Measurements from ENCODE around the gene DAB1.

Gene DAB1

DNA sequence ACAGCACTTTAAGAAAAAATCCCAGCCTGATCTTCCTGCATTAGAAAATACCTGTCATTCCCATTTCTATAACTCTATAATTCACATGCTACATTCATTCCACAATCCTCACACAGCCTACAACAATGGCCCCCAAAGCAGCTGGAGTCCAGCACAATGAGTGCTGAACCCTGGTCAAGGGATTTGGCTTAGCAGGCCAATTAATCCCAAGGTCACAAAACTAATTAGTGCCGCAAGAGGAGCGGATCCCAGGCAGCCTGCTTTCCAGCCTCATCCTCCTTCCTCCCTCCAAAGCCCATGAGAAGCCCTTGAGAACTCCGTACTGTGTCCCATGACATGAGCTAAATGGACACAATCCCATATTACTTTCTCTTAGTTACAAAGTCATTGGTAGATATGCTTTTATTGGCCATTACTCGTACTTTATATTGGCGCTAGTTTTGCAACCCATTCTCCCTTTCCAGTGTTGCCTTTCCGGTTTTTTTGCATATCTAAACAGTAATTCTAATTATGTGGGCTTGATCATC, 94.8 kb downstream of the DAB1 start:
- TF ChIP-seq ARNT (IDR thresholded peaks at IDR 0.05) (no peak), LEF1 (IDR thresholded peaks at IDR 0.05; ENCODE audit: borderline replicate concordance) (no peak), HDGF (IDR thresholded peaks at IDR 0.05; ENCODE audit: borderline replicate concordance) (no peak), BHLHE40 (IDR thresholded peaks at IDR 0.05; ENCODE audit: borderline replicate concordance) (no peak), NFRKB (IDR thresholded peaks at IDR 0.05) (no peak), FOXK2 (IDR thresholded peaks at IDR 0.05) (no peak), L3MBTL2 (conservative IDR thresholded peaks at IDR 0.05) (no peak), TARDBP (IDR thresholded peaks at IDR 0.05) (no peak), FOXM1 (IDR thresholded peaks at IDR 0.05; ENCODE audit: borderline replicate concordance) (no peak), SUZ12 (IDR thresholded peaks at IDR 0.05) (no peak), FOXA1 (IDR thresholded peaks at IDR 0.05) (no peak), CTBP1 (IDR thresholded peaks at IDR 0.05; ENCODE audit: borderline replicate concordance) (no peak), SP1 (IDR thresholded peaks at IDR 0.05) (no peak)
- TF ChIP-seq, protein P1, sequence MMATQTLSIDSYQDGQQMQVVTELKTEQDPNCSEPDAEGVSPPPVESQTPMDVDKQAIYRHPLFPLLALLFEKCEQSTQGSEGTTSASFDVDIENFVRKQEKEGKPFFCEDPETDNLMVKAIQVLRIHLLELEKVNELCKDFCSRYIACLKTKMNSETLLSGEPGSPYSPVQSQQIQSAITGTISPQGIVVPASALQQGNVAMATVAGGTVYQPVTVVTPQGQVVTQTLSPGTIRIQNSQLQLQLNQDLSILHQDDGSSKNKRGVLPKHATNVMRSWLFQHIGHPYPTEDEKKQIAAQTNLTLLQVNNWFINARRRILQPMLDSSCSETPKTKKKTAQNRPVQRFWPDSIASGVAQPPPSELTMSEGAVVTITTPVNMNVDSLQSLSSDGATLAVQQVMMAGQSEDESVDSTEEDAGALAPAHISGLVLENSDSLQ (IDR thresholded peaks at IDR 0.05): no peak
- CTCF ChIA-PET: interaction anchor here (0.7 kb wide), 2 partner anchors 290 to 423 kb away, joined by 3 read pairs; no protein-coding TSS in a partner anchor
- POLR2A ChIA-PET: no interaction called here
- no peak for DNase-seq (ENCODE audit: extremely low spot score)

DNA sequence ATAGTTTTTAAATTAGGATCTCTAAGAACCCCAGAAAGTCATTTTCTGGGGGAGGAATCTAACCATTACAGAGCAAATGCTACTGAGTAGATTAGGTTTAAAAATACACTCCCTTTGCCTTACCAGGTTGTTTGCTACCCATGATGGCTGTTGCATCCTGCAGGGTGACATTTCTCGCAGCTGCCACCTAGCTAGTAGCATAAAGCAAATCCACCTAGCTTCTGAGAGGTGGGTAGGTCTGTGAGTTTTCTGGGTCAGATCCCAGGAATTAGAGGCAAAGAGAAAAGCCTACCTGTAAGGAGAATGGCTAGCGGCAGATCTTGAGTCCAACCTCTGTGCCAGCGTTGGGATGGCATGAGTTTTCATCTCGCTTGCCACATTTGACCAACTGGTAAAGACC, 95.9 kb downstream of the DAB1 start:
- ChIA-PET POLR2A (no interaction called here), CTCF (no interaction called here)

DNA sequence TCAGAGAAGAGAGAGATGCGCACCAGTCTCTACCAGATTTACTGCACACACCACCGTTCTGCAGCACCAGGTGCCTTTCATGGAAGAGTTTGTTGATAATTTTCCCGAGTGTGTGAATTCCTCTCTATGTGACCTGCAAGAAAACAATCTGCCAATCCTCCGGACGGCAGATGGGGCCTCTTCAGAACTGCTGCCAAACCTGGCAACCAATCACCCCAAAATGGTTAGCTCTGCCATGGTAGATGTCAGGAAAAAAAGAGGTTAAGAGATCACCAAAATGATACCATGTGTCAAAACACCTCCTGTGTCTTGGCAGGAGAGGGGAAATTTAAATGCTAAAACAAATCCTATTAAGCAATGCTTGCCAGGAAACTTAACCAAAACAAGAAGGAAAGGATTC, 96.5 kb downstream of the DAB1 start:
- POLR2A ChIA-PET: no interaction called here
- CTCF ChIA-PET: no interaction called here
- DNase-seq (ENCODE audit: extremely low spot score): no peak
- TF ChIP-seq BHLHE40 (IDR thresholded peaks at IDR 0.05; ENCODE audit: borderline replicate concordance) (no peak), ARNT (IDR thresholded peaks at IDR 0.05) (no peak), SUZ12 (IDR thresholded peaks at IDR 0.05) (no peak), FOXK2 (IDR thresholded peaks at IDR 0.05) (no peak), FOXM1 (IDR thresholded peaks at IDR 0.05; ENCODE audit: borderline replicate concordance) (no peak), HDGF (IDR thresholded peaks at IDR 0.05; ENCODE audit: borderline replicate concordance) (no peak), LEF1 (IDR thresholded peaks at IDR 0.05; ENCODE audit: borderline replicate concordance) (no peak), ZNF384 (IDR thresholded peaks at IDR 0.05) (no peak), FOXA1 (IDR thresholded peaks at IDR 0.05) (no peak), NFRKB (IDR thresholded peaks at IDR 0.05) (no peak), SP1 (IDR thresholded peaks at IDR 0.05) (no peak), TARDBP (IDR thresholded peaks at IDR 0.05) (no peak), ELF4 (IDR thresholded peaks at IDR 0.05) (no peak), CTBP1 (IDR thresholded peaks at IDR 0.05; ENCODE audit: borderline replicate concordance) (no peak), L3MBTL2 (conservative IDR thresholded peaks at IDR 0.05) (no peak)
- TF ChIP-seq, protein P1 (IDR thresholded peaks at IDR 0.05): no peak

More for the DNA sequence above, 95.9 kb downstream of the DAB1 start:
- TF ChIP-seq NFRKB (IDR thresholded peaks at IDR 0.05): no peak
- TF ChIP-seq HDGF (IDR thresholded peaks at IDR 0.05; ENCODE audit: borderline replicate concordance): no peak
- TF ChIP-seq L3MBTL2 (conservative IDR thresholded peaks at IDR 0.05): no peak
- no peak for TF ChIP-seq CTBP1 (IDR thresholded peaks at IDR 0.05; ENCODE audit: borderline replicate concordance)
- TF ChIP-seq ARNT (IDR thresholded peaks at IDR 0.05): no peak
- no peak for TF ChIP-seq SP1 (IDR thresholded peaks at IDR 0.05)
- TF ChIP-seq FOXM1 (IDR thresholded peaks at IDR 0.05; ENCODE audit: borderline replicate concordance): no peak
- no peak for TF ChIP-seq ZNF384 (IDR thresholded peaks at IDR 0.05)
- TF ChIP-seq LEF1 (IDR thresholded peaks at IDR 0.05; ENCODE audit: borderline replicate concordance): no peak
- TF ChIP-seq SUZ12 (IDR thresholded peaks at IDR 0.05): no peak
- TF ChIP-seq FOXA1 (IDR thresholded peaks at IDR 0.05): no peak
- TF ChIP-seq, protein P1 (IDR thresholded peaks at IDR 0.05): no peak
- TF ChIP-seq TARDBP (IDR thresholded peaks at IDR 0.05): no peak
- no peak for TF ChIP-seq FOXK2 (IDR thresholded peaks at IDR 0.05)
- no peak for TF ChIP-seq ELF4 (IDR thresholded peaks at IDR 0.05)
- TF ChIP-seq BHLHE40 (IDR thresholded peaks at IDR 0.05; ENCODE audit: borderline replicate concordance): no peak
- no peak for DNase-seq (ENCODE audit: extremely low spot score)

DNA sequence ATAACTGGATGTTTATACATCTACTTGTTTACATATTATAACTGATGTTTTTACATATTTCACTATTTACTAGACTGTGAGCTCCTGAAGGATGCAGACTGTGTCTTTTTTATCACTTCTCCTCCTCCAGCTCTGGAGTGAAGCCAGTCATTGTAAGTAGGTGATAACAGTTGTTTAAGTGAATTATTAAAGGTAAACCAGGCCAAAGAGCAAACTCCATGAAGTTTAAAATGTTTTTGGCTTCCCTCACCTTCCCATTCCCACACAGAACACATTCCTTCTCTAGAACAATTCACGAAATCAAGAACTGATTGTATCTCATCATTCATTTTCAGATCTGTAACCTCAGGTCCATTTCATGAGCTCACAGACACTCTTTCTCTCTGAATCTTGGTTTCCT, 98.3 kb downstream of the DAB1 start:
- no peak for DNase-seq (ENCODE audit: extremely low spot score)
- ChIA-PET CTCF (no interaction called here), POLR2A (no interaction called here)
- no peak for TF ChIP-seq TARDBP (IDR thresholded peaks at IDR 0.05)
- no peak for TF ChIP-seq CTBP1 (IDR thresholded peaks at IDR 0.05; ENCODE audit: borderline replicate concordance)
- TF ChIP-seq SP1 (IDR thresholded peaks at IDR 0.05): no peak
- no peak for TF ChIP-seq FOXM1 (IDR thresholded peaks at IDR 0.05; ENCODE audit: borderline replicate concordance)
- TF ChIP-seq HDGF (IDR thresholded peaks at IDR 0.05; ENCODE audit: borderline replicate concordance): no peak
- TF ChIP-seq SUZ12 (IDR thresholded peaks at IDR 0.05): no peak
- no peak for TF ChIP-seq L3MBTL2 (conservative IDR thresholded peaks at IDR 0.05)
- no peak for TF ChIP-seq FOXK2 (IDR thresholded peaks at IDR 0.05)
- TF ChIP-seq LEF1 (IDR thresholded peaks at IDR 0.05; ENCODE audit: borderline replicate concordance): no peak
- TF ChIP-seq, protein P1 (IDR thresholded peaks at IDR 0.05): no peak
- no peak for TF ChIP-seq ARNT (IDR thresholded peaks at IDR 0.05)
- no peak for TF ChIP-seq FOXA1 (IDR thresholded peaks at IDR 0.05)
- TF ChIP-seq ELF4 (IDR thresholded peaks at IDR 0.05): no peak

DNA sequence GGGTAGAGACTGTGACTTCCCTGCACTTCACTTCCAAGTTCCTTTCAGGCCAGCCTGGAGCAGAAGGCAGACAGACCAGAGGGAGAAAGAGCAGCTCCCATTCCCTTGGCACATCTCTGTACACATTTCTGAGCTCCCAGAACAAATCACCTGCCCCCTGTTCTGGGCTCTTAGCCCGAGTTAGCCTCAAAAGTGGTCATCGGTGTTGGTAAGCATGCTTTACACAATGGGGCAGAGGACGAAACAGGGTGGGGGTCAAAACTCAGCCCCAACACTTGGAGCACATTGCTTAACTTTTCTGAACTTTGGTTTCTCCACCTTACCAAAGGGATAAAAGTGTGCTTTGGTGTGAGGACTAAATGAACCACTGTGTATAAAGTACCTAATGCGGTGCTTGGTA, 98.7 kb downstream of the DAB1 start:
- POLR2A ChIA-PET: no interaction called here
- no peak for DNase-seq (ENCODE audit: extremely low spot score)
- CTCF ChIA-PET: no interaction called here
- TF ChIP-seq SUZ12 (IDR thresholded peaks at IDR 0.05) (no peak), TARDBP (IDR thresholded peaks at IDR 0.05) (no peak), L3MBTL2 (conservative IDR thresholded peaks at IDR 0.05) (no peak), FOXM1 (IDR thresholded peaks at IDR 0.05; ENCODE audit: borderline replicate concordance) (no peak), ELF4 (IDR thresholded peaks at IDR 0.05) (no peak), HDGF (IDR thresholded peaks at IDR 0.05; ENCODE audit: borderline replicate concordance) (no peak), CTBP1 (IDR thresholded peaks at IDR 0.05; ENCODE audit: borderline replicate concordance) (no peak), ARNT (IDR thresholded peaks at IDR 0.05) (no peak), NFRKB (IDR thresholded peaks at IDR 0.05) (no peak), ZNF384 (IDR thresholded peaks at IDR 0.05) (no peak), FOXK2 (IDR thresholded peaks at IDR 0.05) (no peak), BHLHE40 (IDR thresholded peaks at IDR 0.05; ENCODE audit: borderline replicate concordance) (no peak), FOXA1 (IDR thresholded peaks at IDR 0.05) (no peak), LEF1 (IDR thresholded peaks at IDR 0.05; ENCODE audit: borderline replicate concordance) (no peak)
- TF ChIP-seq, protein P1 (IDR thresholded peaks at IDR 0.05): no peak
